ENCODE data around the gene IPCEF1.

GRCh38 chr6:154252678-154253077 lies 103.9 kb downstream of the IPCEF1 start:
- no peak for TF ChIP-seq CTCF (IDR thresholded peaks at IDR 0.05)
- TF ChIP-seq POLR2A (IDR thresholded peaks at IDR 0.05): no peak
